BJ (cell line): Measurements from ENCODE around the gene VIT. TPM values are rescaled to one million over a fixed set of nuclear protein-coding genes. Genes with fewer than 3 reads are reported as not detected.

Source experiments
- CTCF ChIA-PET: fragments of 350-600 bp; formaldehyde crosslinking; extraction: SDS; loops from one replicate; lab custom pipeline; 2021; ENCODE audit warnings: antibody characterized with exemption, inconsistent platforms; lab: Yijun Ruan, JAX
- POLR2A ChIA-PET: fragments of 300-600 bp; sonication (Branson Sonifier 250); formaldehyde crosslinking; extraction: SDS; loops from one replicate; lab custom pipeline; 2021; ENCODE audit warnings: antibody characterized with exemption; lab: Charles Lee
- DNase-seq: peaks from one replicate; pipeline ENCODE4 v3.0.0-alpha.2; 2011; ENCODE audit warnings: low read depth
- H3K27me3 ChIP-seq: 2 replicates; pipeline ENCODE4 v1.6.0; 2011; ENCODE audit warnings: low read length; ENCODE audit not compliant: control insufficient read depth, insufficient read depth
- H3K36me3 ChIP-seq: 2 replicates; pipeline ENCODE4 v1.5.1; 2011; ENCODE audit warnings: low read length; ENCODE audit not compliant: control insufficient read depth, insufficient read depth
- H3K4me3 ChIP-seq: 2 replicates; pipeline ENCODE4 v1.5.1; 2011; ENCODE audit warnings: low read depth, mild to moderate bottlenecking, control low read depth, low read length
- CTCF ChIP-seq: IDR thresholded peaks from 2 replicates; pipeline ENCODE4 v1.5.1; 2011; ENCODE audit warnings: low read depth, mild to moderate bottlenecking, control low read depth, inconsistent platforms, low read length, moderate library complexity; ENCODE audit not compliant: insufficient read depth
- polyA plus RNA-seq: library from polyadenylated mRNA; depleted of rRNA; stranded (reverse); fragments of >200 nt; gene quantifications from 2 replicates; pipeline ENCODE4 v1.2.3, GENCODE V29; 2011

The VIT gene
- polyA plus RNA-seq, 1 experiment = 41.1 TPM

- H3K36me3 ChIP-seq = no peaks in the 10 kb centered on the region
- ChIA-PET POLR2A (no interaction called here), CTCF (interaction anchor here (1.0 kb wide), 1 partner anchor 14 kb away, joined by 3 read pairs; no protein-coding TSS in a partner anchor)
- H3K27me3 ChIP-seq = no peaks in the 10 kb centered on the region
- H3K4me3 ChIP-seq = no peak overlapping the region
- DNase-seq = no peak
- TF ChIP-seq CTCF = no peak
Observed at GRCh38 chr2:36839976-36840617, 143.6 kb downstream of the VIT start.

- TF ChIP-seq CTCF = no peak
- Histone ChIP-seq H3K4me3 (no peak overlapping the region), H3K36me3 (no peaks in the 10 kb centered on the region), H3K27me3 (no peaks in the 10 kb centered on the region)
- DNase-seq = no peak
- POLR2A ChIA-PET = no interaction called here
- CTCF ChIA-PET = no interaction called here
Observed at GRCh38 chr2:36843838-36844237, 147.3 kb downstream of the VIT start.

GRCh38 chr2:36849265-36849664 lies 152.8 kb downstream of the VIT start:
- no peak overlapping the region for H3K4me3 ChIP-seq
- DNase-seq = no peak
- no peaks in the 10 kb centered on the region for H3K27me3 ChIP-seq
- ChIA-PET POLR2A (no interaction called here), CTCF (interaction anchor here (0.7 to 1.1 kb wide), 2 partner anchors 64 to 194 kb away, joined by 3 read pairs; no protein-coding TSS in a partner anchor)
- no peak for TF ChIP-seq CTCF
- H3K36me3 ChIP-seq = no peaks in the 10 kb centered on the region

GRCh38 chr2:36854241-36854640 lies 157.7 kb downstream of the VIT start:
- CTCF ChIA-PET = interaction anchor here (1.1 kb wide), 1 partner anchor 14 kb away, joined by 3 read pairs; no protein-coding TSS in a partner anchor
- H3K4me3 ChIP-seq = no peak overlapping the region
- no peaks in the 10 kb centered on the region for H3K27me3 ChIP-seq
- no peaks in the 10 kb centered on the region; the same call in 1 of the 2 replicates for H3K36me3 ChIP-seq
- POLR2A ChIA-PET = no interaction called here
- TF ChIP-seq CTCF = no peak
- no peak for DNase-seq

- no peak for DNase-seq
- ChIA-PET POLR2A (no interaction called here), CTCF (no interaction called here)
- no peak for TF ChIP-seq CTCF
- H3K36me3 ChIP-seq = no peaks in the 10 kb centered on the region; the same call in 1 of the 2 replicates
- H3K4me3 ChIP-seq = no peak overlapping the region
- no peaks in the 10 kb centered on the region for H3K27me3 ChIP-seq
Observed at GRCh38 chr2:36855429-36855828, 158.9 kb downstream of the VIT start.
